Activated CD8-positive, alpha-beta memory T cell treated with anti-CD3 and anti-CD28 coated beads for 48 hours (primary cell): ENCODE results near the gene SLC18A2.

Source experiments
- DNase-seq, 3 experiments: peaks; one replicate each; pipeline ENCODE4 v3.0.0-alpha.2; 2020; ENCODE audit warnings: low read depth in 2 of 3, low spot score in 2 of 3

The SLC18A2 gene

DNA sequence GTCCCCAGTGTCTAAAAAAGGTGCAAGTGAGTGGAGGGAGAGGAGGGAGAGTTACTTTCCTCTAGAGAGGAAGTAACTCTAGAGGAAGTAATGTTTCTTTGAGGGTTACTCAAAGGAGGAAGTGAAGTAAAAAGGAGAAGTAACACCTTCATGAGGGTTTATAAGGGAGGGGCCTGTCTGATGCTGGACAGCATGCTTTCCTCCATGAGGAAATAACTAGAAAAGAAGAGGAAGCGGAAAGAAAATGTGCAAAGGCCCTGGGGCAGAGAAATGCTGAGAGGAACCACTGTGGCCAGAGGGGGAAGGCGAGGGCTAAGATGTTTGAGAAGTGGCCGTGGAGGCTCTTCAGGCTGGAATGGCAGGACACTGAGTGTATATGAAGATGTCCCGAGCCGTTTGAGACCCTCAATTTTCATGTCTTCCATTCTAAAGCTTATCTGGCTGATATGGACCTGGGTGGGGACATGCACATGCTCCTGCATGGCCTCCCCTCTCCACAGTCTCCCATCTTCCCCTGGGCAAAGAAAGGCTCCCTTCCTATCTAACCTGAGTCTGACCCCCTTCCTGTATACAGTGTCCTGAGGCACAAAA is 3.4 kb upstream of the SLC18A2 start:
- no peak for DNase-seq

DNA sequence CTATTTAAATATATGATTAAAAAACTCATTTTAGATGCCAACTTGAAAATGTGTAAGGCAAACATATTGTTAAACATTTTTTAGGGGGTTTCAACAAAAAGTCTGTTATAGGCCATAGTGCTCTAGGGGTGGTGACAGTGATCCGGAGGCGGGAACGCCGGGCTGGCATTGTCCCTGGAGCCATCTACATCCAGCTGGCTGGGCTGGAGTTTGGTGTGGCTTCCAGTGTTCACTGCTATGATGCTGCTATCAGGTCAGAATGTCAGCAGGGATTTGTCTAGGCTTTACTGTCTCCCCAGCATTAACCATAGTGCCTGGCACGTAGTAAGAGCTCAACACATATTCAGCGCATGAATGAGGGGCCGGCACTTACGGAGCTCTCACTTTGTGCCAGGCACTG is 1.9 kb upstream of the SLC18A2 start:
- no peak for DNase-seq

DNA sequence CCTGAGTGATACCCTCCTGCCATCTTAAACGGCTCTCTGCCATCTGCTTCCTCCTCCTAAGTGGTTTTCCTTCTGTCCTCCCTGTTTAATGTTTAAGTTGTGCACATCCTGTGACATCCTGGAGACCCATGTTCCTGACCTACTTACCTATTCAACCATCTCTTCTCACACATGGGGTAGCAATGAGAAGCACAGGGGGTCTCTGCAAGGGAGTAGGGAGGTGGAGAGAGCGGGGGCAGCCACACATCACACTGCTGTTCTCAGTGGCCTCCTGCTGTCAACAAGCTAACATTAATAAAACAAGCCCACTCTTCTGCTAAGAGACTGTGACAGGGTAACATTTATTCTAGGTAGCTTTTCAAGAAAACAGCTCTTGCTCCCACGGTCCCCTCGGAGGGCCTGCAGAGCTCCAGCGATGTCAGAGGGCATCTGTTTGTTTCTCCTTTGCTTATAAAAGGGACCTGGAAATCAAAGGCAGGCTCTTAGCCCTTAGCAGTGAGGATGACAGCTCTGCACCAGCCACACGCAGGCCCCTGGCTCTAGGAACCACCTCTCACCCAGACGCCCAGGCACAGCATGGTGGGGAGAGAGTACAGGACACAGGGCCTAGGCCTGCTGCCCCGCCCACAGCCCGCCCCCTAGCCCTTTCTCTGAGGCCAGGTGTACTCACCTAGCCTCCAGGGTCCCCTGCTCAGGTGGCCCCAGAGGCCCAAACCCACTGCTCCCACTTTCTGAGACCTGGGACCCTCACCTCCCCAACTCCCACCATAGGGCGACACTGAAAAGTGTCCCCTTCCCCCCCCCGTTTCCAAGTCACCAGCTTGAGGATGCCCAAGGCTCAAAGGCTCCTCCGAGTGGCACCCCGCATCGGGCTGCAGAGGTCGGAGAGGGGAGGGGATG is 943 bp upstream of the SLC18A2 start:
- DNase-seq, result no peak

DNA sequence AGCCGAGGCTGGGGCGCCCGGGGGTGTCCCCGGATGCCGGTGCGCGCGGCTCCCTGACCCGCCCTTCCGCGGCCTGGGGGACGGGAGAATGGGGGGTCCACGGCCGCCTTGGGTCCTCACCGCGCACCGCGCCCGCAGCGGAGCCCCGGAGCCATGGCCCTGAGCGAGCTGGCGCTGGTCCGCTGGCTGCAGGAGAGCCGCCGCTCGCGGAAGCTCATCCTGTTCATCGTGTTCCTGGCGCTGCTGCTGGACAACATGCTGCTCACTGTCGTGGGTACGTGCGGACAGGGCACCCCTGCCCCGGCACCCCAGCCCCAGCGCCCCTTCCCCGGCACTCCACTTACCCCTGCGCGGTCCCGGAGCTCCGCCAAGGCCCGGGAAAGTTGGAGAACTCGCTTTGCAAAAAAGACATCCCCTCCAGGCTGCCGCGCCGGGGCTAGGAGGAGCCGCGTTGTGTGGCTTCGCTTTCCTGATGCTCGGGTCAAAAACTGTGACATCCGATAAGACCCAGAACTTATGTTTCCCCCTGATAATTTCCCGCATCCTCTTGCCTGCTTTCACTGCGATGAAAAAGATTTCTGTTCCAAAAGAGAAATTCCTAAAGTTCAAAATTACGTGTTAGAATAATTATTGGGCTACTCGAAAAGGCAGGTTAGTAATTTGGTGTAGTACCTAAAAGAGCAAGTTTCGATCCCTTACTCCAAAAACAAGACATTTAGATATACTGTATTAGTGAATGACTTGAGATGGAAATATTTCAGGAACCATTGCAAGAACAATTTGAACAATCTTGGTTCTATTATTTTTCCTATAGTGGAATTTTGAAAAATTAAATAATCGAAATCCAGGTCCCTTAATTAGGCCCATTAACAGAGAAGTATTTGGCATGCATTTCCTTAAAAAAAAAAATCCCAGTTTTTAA is 888 bp downstream of the SLC18A2 start:
- DNase-seq, result no peak

DNA sequence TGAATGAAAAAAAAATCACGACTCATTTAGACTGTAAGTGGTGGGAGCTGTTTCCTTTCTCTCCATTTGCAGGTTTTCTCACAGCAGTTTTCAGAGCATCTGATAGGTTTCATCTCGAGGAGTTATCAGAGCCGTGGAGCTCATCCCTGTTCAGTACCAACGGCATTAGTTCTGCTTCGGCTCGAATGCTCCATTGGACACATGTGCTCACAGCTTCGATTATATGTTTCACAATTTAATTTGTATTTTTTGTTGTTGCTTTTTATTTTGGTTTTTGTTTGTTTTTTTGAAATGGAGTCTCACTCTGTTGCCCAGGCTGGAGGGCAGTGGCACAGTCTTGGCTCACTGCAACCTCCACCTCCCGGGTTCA is 1.5 kb downstream of the SLC18A2 start:
- DNase-seq, result no peak

- no peak for DNase-seq
Observed at GRCh38 chr10:117246997-117247671, 6.2 kb downstream of the SLC18A2 start.

DNA sequence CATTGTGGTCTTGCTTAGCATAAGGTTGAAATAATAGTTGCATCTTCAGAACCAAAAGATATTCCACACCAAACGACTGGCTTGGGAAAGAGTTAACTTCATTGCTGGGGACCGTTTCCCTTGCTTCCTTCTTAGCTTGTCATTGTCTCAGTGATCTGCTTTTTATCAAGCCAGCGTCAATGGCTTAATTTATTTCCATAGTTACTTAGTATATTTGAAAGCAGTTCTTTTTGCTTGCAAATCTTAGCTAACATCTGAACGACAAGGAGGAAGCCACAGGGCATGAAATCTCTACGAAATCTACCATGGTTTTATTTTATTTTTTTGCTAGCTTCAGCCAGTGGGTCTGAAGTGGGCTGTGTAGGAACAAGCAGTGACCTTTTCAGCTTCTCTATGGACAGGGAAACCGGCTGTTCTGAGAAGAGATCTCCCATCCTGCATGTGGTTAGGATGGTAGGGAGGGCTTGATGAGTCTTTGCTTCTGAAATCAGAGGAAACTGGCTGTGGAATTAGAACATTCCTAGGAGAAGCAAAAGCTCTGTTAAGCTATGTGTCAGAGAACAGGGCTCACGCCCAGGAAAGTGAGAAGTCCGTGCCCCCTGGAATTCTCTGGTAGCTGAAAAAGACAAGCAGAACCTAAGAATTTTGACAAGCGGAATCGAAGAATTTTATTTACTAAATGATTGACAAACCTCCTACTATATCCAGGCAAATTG is 8.0 kb downstream of the SLC18A2 start:
- no peak for DNase-seq

- no peak for DNase-seq
Observed at GRCh38 chr10:117249493-117250093, 8.7 kb downstream of the SLC18A2 start.

DNA sequence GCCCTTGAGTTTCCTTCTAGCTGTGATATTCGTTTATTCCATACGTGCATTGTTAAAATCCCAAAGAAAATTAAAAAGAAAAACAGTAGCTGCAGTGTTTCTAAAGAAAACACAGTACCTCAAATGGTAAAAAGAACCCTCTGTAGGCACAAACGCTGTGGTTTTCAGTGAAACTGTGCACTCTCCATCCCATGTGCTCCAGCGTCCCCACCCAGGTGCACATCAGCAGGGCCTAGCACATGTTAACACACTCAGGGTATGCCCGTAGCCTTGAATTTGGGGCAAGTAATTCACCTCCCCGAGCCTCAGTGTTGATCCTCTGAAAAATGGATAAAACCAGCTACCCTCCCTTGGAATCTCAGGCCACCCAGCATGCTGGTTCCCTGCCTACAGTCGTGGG is 9.5 kb downstream of the SLC18A2 start:
- no peak for DNase-seq

DNA sequence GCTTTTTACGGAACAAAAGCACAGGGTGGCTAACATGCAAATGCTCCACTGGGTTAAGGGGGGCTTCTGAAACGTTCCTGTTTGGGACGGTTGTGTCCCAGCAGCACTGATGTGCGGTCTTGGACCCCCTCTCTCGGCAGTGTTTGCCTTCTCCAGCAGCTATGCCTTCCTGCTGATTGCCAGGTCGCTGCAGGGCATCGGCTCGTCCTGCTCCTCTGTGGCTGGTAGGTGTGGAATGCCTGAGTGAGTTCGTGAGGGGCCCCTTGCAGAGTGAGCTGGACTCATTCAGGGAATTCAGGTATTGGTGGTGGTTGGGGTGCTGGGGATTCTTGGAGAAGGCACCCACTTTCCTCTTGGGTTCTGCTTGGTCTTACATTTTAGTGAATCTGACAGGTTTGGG is 13.0 kb downstream of the SLC18A2 start:
- no peak for DNase-seq

DNA sequence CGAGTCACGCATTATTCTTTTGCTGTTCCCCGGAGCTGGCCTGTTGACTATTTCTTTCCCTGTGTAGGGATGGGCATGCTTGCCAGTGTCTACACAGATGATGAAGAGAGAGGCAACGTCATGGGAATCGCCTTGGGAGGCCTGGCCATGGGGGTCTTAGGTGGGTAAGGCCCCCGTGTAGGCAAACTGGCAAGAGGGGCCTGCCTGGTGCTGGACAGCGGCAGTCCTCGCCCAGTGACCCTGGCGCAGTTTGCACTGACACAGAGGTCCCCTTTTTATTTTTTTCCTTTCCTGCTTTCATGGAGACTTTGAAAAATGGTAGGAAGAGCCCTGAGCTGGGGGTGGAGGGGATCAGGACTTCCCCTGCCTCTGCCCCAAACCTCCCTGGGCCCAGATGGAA is 13.4 kb downstream of the SLC18A2 start:
- DNase-seq, result no peak

- DNase-seq, result no peak
Observed at GRCh38 chr10:117254774-117255735, 14.1 kb downstream of the SLC18A2 start.

GRCh38 chr10:117255835-117256460 is 15.0 kb downstream of the SLC18A2 start:
- no peak for DNase-seq

DNA sequence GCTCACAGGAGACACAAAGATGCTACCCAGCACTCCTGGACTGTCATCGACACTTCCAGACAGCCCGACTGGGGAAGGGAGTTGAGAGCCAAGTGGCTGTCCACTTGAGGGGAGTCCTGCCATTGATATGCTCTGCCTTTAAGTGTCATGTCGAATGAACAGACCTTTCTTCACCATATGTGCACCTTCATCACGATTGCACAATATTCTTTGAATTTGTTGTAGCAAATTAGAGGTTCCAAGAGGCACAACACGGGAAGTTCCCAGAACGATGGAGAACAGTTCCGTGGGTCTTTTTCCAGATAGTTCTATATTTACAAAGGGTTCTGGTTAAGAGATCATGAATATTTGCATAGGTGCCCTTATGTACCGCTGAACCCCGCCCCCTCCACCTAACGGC is 16.0 kb downstream of the SLC18A2 start:
- no peak for DNase-seq

DNA sequence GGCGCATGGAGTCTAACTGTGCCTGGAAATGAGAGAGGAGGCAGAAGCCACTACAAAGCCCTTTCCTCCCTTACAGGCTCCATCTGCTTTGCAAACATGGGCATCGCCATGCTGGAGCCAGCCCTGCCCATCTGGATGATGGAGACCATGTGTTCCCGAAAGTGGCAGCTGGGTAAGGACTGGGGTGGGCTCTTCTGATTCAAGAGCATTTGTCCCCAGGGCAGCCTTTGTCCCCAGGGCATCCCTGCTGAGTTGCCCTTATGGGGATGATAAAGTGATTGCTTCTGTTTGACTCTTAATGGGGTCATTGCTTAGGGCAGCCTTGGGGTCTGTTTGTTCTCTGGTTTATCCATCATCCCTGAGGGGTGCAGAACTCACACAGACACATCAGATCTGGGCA is 16.8 kb downstream of the SLC18A2 start:
- no peak for DNase-seq

DNA sequence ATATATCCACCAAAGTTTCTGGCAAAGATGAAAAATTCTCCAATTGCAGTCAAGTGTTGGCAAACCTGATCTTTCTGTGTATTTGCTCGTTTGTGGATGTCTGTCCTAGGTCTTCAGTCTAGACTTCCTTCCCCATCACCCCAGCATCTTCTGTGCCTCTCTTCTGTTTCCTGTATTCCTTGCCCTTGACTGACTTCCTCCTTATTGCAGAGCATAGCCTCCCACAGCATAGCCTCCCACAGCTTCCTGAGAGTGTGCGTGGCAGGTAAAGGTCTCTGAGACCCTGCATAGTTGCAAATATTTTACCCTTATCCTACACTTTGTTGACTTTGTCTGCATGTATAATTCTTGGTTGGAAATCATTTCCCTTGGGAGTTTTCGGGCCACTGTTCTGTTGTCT is 18.4 kb downstream of the SLC18A2 start:
- DNase-seq, result no peak

GRCh38 chr10:117260084-117260483 is 19.2 kb downstream of the SLC18A2 start:
- DNase-seq, result no peak

DNA sequence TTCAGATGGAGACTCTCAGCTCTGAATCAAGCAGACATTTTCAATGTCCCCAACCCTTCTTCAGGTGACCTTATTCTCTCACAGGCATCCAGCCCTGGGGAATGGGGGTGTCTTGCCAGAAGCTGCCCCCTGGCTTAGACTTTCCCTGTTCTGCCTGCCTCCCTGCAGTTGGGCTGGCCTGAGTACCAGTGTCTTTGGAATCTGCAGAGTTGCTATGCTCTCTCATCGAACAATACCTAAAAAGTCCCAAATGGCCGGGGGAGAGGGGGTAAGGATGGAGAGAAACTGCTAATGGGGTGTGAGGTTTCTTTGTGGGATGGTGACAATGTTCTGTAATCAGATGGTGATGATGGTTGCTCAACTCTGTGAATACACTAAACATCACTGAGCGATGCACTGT is 20.6 kb downstream of the SLC18A2 start:
- DNase-seq, result no peak
